Transverse colon (tissue), 4 donors: ENCODE results near the gene CD8A. TPM values are rescaled to one million over a fixed set of nuclear protein-coding genes. Genes with fewer than 3 reads are reported as not detected.

Experiments used
- DNase-seq: peaks from one replicate; pipeline ENCODE4 v3.0.0-alpha.2; 2019
- H3K27ac ChIP-seq, 4 donors: fragments of 200-600 bp; sonication (generic); 2 replicates each; pipeline ENCODE4 v1.5.1; 2016 to 2018; ENCODE audit warnings: inconsistent platforms in 4 of 4
- H3K27me3 ChIP-seq: fragments of 200-600 bp; sonication (generic); 2 replicates; pipeline ENCODE4 v1.5.1; 2017; ENCODE audit warnings: inconsistent platforms
- H3K36me3 ChIP-seq, 4 donors: fragments of 200-600 bp; sonication (generic); 2 replicates each; pipeline ENCODE4 v1.5.1; 2017 to 2019; ENCODE audit warnings: inconsistent platforms in 4 of 4
- H3K4me1 ChIP-seq, 4 donors: fragments of 200-600 bp; sonication (generic); 2 replicates each; pipeline ENCODE4 v1.5.1; 2017 to 2020; ENCODE audit warnings: inconsistent platforms in 4 of 4
- H3K4me3 ChIP-seq, 4 donors: fragments of 200-600 bp; sonication (generic); 1 replicate in 1 of 4; 2 replicates in 3 of 4; pipeline versions ENCODE4 v1.5.1 to v1.6.1; 2017 to 2019; ENCODE audit warnings: inconsistent platforms in 4 of 4
- H3K9me3 ChIP-seq, 2 donors: fragments of 200-600 bp; sonication (generic); 2 replicates each; pipeline ENCODE4 v1.5.1; 2017 to 2019; ENCODE audit warnings: inconsistent platforms in 2 of 2
- EP300 ChIP-seq: sonication (generic); formaldehyde crosslinking; IDR thresholded peaks from one replicate; pipeline ENCODE4 v1.6.1; 2017; ENCODE audit warnings: antibody characterized with exemption, low read depth
- POLR2A ChIP-seq: fragments of 450-650 bp; IDR thresholded peaks from one replicate; pipeline ENCODE4 v1.6.1; 2016; ENCODE audit warnings: antibody characterized with exemption, mild to moderate bottlenecking, moderate library complexity
- POLR2AphosphoS5 ChIP-seq, 3 donors: sonication (generic); formaldehyde crosslinking; IDR thresholded peaks; one replicate each; pipeline ENCODE4 v1.6.1; 2016; ENCODE audit warnings: antibody characterized with exemption in 3 of 3
- WGBS, 2 donors: methylation state at CpG; one replicate each; pipeline ENCODE4 v1.1.5; 2018; ENCODE audit warnings: low coverage in 1 of 2; 5-methylcytosine and 5-hydroxymethylcytosine counted together
- in situ Hi-C, 4 donors: fragments of 200-750 bp; cut with MboI; loops; one replicate each; pipeline versions ENCODE4 v1.15.0 to v1.15.1; 2017; ENCODE audit warnings: low sequenced_read_pairs in 3 of 4, low pct_ligation_motif_present in 1 of 4, low pct_unique_long_range_greater_than_20kb in 1 of 4
- intact Hi-C: fragments of 100-400 bp; cut with DNase I; formaldehyde crosslinking; loops from one replicate; pipeline ENCODE4 v1.15.1; 2023; ENCODE audit warnings: low total_unique reads
- total RNA-seq, 4 donors: library from RNA; depleted of rRNA; stranded (reverse); fragments of >200 nt; gene quantifications; one replicate each; pipeline ENCODE4 v1.1.0, GENCODE V29; 2016
- TF ChIP-seq, protein P1 (sequence below), 5 experiments: fragments of 200-600 bp in 3 of 5; fragments of 450-650 bp in 2 of 5; sonication (generic) in 3 of 5; IDR thresholded peaks; 1 replicate in 2 of 5; 2 replicates in 3 of 5; pipeline ENCODE4 v1.5.1; 2016 to 2017; ENCODE audit warnings: antibody characterized with exemption in 5 of 5, inconsistent platforms in 3 of 5, mild to moderate bottlenecking in 2 of 5, moderate library complexity in 1 of 5

Gene CD8A
- total RNA-seq, 4 donors from 2014 or later: 0.60 to 33.3 (median 2.5) TPM

- Histone ChIP-seq H3K4me1 (peaks cover 0 to 10% (median 0%) of the 10 kb centered on the region in 4 donors), H3K27ac (no peak overlapping the region), H3K4me3 (no peak overlapping the region), H3K9me3 (no peaks in the 10 kb centered on the region), H3K27me3 (no peaks in the 10 kb centered on the region), H3K36me3 (peaks cover 0 to 15% (median 3%) of the 10 kb centered on the region in 4 donors)
- in situ Hi-C loops: no loop called here
- WGBS, 2 donors: 20 to 55% methylated on average over 1 of the region's 1 CpG
- no peak for TF ChIP-seq POLR2A
- TF ChIP-seq EP300: no peak
- TF ChIP-seq, protein P1, sequence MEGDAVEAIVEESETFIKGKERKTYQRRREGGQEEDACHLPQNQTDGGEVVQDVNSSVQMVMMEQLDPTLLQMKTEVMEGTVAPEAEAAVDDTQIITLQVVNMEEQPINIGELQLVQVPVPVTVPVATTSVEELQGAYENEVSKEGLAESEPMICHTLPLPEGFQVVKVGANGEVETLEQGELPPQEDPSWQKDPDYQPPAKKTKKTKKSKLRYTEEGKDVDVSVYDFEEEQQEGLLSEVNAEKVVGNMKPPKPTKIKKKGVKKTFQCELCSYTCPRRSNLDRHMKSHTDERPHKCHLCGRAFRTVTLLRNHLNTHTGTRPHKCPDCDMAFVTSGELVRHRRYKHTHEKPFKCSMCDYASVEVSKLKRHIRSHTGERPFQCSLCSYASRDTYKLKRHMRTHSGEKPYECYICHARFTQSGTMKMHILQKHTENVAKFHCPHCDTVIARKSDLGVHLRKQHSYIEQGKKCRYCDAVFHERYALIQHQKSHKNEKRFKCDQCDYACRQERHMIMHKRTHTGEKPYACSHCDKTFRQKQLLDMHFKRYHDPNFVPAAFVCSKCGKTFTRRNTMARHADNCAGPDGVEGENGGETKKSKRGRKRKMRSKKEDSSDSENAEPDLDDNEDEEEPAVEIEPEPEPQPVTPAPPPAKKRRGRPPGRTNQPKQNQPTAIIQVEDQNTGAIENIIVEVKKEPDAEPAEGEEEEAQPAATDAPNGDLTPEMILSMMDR (IDR thresholded peaks at IDR 0.05): no peak
- TF ChIP-seq POLR2AphosphoS5 (IDR thresholded peaks at IDR 0.05): no peak
- DNase-seq: no peak
- intact Hi-C loops: no loop called here
Measured at GRCh38 chr2:86765310-86765695, 25.4 kb downstream of the CD8A start.

- no peak for DNase-seq
- intact Hi-C loops (no loop called here), in situ Hi-C loops (no loop called here)
- H3K27ac ChIP-seq: no peak overlapping the region
- H3K36me3 ChIP-seq: peaks cover 0 to 10% (median 3%) of the 10 kb centered on the region in 4 donors
- H3K4me1 ChIP-seq: peaks cover 0 to 10% (median 0%) of the 10 kb centered on the region in 4 donors
- WGBS, 2 donors: 57 to 68% methylated on average over 4 of the region's 4 CpGs
- H3K27me3 ChIP-seq: no peaks in the 10 kb centered on the region
- no peak overlapping the region for H3K4me3 ChIP-seq
- TF ChIP-seq EP300: no peak
- TF ChIP-seq, protein P1 (IDR thresholded peaks at IDR 0.05): peak; percentile 50 to 64 (median 59)
- no peaks in the 10 kb centered on the region for H3K9me3 ChIP-seq
Measured at GRCh38 chr2:86764661-86765309, 25.9 kb downstream of the CD8A start.

GRCh38 chr2:86760371-86760770 is 30.3 kb downstream of the CD8A start:
- Histone ChIP-seq H3K27ac (no peak overlapping the region), H3K4me3 (no peak overlapping the region)
- in situ Hi-C loops: no loop called here

DNA sequence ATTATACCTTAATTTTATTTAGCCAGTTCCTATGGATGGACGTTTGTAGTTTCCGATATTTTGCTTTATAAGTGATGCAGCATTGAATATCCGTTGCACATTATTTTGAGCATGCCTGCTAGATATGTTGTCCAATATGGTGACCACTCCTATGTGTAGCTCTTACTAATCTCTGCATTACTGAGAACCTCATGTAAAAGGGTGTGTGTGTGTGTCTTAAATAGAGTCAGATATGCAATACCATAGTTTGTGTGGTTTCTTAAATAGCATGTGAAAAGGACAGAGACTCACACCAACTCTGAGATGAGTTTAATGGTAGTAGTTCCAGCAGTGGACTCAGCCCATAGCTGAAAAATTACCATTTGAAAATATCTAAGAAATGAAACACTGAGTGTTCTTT is 32.3 kb downstream of the CD8A start:
- in situ Hi-C loops: no loop called here
- Histone ChIP-seq H3K27me3 (no peaks in the 10 kb centered on the region), H3K4me1 (no peaks in the 10 kb centered on the region), H3K4me3 (no peak overlapping the region), H3K9me3 (no peaks in the 10 kb centered on the region), H3K36me3 (peaks cover 0 to 29% (median 11%) of the 10 kb centered on the region in 4 donors), H3K27ac (no peak overlapping the region)
- intact Hi-C loops: no loop called here
- TF ChIP-seq EP300 (no peak), POLR2A (no peak), POLR2AphosphoS5 (IDR thresholded peaks at IDR 0.05) (no peak)
- TF ChIP-seq, protein P1 (IDR thresholded peaks at IDR 0.05): no peak
- WGBS, 2 donors: 91 to 95% methylated on average over 3 of the region's 3 CpGs
- no peak for DNase-seq

More at GRCh38 chr2:86760371-86760770, 30.3 kb downstream of the CD8A start:
- H3K9me3 ChIP-seq: no peaks in the 10 kb centered on the region
- peaks cover 0 to 10% (median 0%) of the 10 kb centered on the region in 4 donors for H3K4me1 ChIP-seq
- intact Hi-C loops: no loop called here
- peaks cover 0 to 14% (median 4%) of the 10 kb centered on the region in 4 donors for H3K36me3 ChIP-seq
- 81 to 93% methylated on average over 3 to 4 of the region's 4 CpGs for WGBS, 2 donors
- no peak for TF ChIP-seq EP300
- TF ChIP-seq, protein P1 (IDR thresholded peaks at IDR 0.05): no peak
- no peak for TF ChIP-seq POLR2A
- TF ChIP-seq POLR2AphosphoS5 (IDR thresholded peaks at IDR 0.05): no peak
- no peak for DNase-seq
- H3K27me3 ChIP-seq: no peaks in the 10 kb centered on the region
